ENCODE measurements around the gene CDC27.

GRCh38 chr17:47162013-47162622 lies 27.0 kb downstream of the CDC27 start:
- TF ChIP-seq CTCF (IDR thresholded peaks at IDR 0.05) (no peak), POLR2A (IDR thresholded peaks at IDR 0.05) (no peak)

Data from right lobe of liver (tissue), 4 donors.